Measurements from ENCODE around the gene PRTN3. TPM values are rescaled to one million over a fixed set of nuclear protein-coding genes. Genes with fewer than 3 reads are reported as not detected.
"Not testable (repeated sequence)": the region's sequence is repeated elsewhere in the genome, so short reads cannot be mapped to it uniquely, and the experiment has no call there.

The PRTN3 gene
- total RNA-seq, 2 donors from 2014 or later = not detected

GRCh38 chr19:829129-829758 lies 11.6 kb upstream of the PRTN3 start:
- no peak for ATAC-seq (replicated peaks in 1 of 2)
- H3K9me3 Mint-ChIP-seq = no peaks in the 10 kb centered on the region
- no peak overlapping the region for H3K27ac Mint-ChIP-seq
- H3K4me1 Mint-ChIP-seq (ENCODE audit: low read depth) = no peaks in the 10 kb centered on the region
- no peaks in the 10 kb centered on the region for H3K27me3 Mint-ChIP-seq (ENCODE audit: low read depth)
- DNase-seq = no peak
- no peak overlapping the region for H3K4me3 Mint-ChIP-seq
- H3K36me3 Mint-ChIP-seq (ENCODE audit: insufficient read depth in 2 of 2) = no peaks in the 10 kb centered on the region

DNA sequence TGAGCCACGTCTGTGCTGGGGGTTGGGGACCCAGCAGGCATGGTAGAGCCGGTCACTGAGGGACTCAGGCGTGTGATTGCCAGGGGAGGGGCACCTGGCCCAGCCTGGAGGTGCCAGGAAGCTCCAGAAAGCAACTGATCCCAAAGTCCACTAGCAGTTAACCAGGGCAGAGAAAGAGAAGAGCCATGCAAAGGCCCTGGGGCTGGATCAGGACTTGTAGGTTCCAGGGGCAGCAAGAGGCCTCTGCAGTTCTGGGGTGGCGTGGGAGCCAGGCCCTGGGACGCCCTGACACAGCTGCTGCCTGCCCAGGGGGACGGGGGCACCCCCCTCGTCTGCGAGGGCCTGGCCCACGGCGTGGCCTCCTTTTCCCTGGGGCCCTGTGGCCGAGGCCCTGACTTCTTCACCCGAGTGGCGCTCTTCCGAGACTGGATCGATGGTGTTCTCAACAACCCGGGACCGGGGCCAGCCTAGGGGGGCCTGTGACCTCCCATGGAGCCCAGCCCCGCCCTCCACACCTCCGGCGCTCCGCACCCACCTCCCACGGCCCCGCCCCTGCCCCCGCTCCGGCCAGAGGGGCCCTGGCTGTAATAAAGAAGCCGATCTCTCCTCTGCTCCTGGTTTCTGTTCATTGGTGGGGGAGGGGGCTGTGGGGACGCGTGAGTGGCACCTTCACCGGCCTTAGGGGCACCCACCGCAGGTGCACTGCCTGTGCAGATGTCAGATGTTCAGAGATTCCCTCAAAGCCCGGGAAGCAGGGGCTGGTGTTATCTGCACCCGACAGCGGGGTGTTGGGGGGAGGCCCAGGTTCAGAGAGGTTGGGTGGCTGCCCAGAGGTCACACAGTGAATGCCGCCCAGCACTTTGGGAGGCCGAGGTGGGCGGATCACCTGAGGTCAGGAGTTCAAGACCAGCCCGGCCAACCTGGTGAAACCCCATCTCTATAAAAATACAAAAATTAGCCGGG lies 9.1 kb upstream of the PRTN3 start:
- no peak overlapping the region for H3K27ac Mint-ChIP-seq
- no peak overlapping the region for H3K4me3 Mint-ChIP-seq
- no peaks in the 10 kb centered on the region for H3K36me3 Mint-ChIP-seq (ENCODE audit: insufficient read depth in 2 of 2)
- peaks cover 10% of the 10 kb centered on the region for H3K27me3 Mint-ChIP-seq (ENCODE audit: low read depth)
- no peak for ATAC-seq (replicated peaks in 1 of 2)
- no peak for DNase-seq
- H3K4me1 Mint-ChIP-seq (ENCODE audit: low read depth) = no peaks in the 10 kb centered on the region
- no peaks in the 10 kb centered on the region for H3K9me3 Mint-ChIP-seq

GRCh38 chr19:834216-834615 lies 6.6 kb upstream of the PRTN3 start:
- DNase-seq (no peak), ATAC-seq (replicated peaks in 1 of 2) (no peak)
- no peak overlapping the region for H3K4me3 Mint-ChIP-seq
- H3K27ac Mint-ChIP-seq = no peak overlapping the region
- H3K4me1 Mint-ChIP-seq (ENCODE audit: low read depth) = no peaks in the 10 kb centered on the region
- peaks cover 18% of the 10 kb centered on the region for H3K27me3 Mint-ChIP-seq (ENCODE audit: low read depth)
- H3K36me3 Mint-ChIP-seq (ENCODE audit: insufficient read depth in 2 of 2) = no peaks in the 10 kb centered on the region
- no peaks in the 10 kb centered on the region for H3K9me3 Mint-ChIP-seq

- no peaks in the 10 kb centered on the region for H3K4me1 Mint-ChIP-seq (ENCODE audit: low read depth)
- ATAC-seq (replicated peaks in 1 of 2) = no peak
- H3K27me3 Mint-ChIP-seq (ENCODE audit: low read depth) = peaks cover 18% of the 10 kb centered on the region
- no peak for DNase-seq
- no peaks in the 10 kb centered on the region for H3K36me3 Mint-ChIP-seq (ENCODE audit: insufficient read depth in 2 of 2)
- no peak overlapping the region for H3K27ac Mint-ChIP-seq
- no peak overlapping the region for H3K4me3 Mint-ChIP-seq
- H3K9me3 Mint-ChIP-seq = no peaks in the 10 kb centered on the region
These were observed 5.5 kb upstream of the PRTN3 start for GRCh38 chr19:835210-835810.

DNA sequence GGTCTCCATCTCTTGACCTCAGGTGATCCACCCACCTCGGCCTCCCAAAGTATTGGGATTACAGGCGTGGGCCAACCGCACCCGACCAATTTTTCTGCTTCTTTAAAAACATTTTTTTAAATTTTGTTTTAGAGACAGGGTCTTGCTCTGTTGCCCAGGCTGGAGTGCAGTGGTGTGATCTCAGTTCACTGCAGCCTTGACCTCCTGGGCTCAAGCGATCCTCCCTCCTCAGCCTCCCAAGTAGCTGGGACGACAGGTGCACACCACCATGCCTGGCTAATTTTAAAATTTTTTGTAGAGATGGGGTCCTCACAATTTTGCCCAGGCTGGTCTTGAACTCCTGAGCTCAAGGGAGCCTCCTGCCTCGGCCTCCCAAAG lies 2.0 kb downstream of the PRTN3 start:
- not testable (repeated sequence) for H3K9me3 Mint-ChIP-seq, DNase-seq

GRCh38 chr19:843180-843835 lies 2.5 kb downstream of the PRTN3 start:
- peak in 1 of 2 donors; percentile 18 for ATAC-seq (replicated peaks in 1 of 2)
- H3K36me3 Mint-ChIP-seq (ENCODE audit: insufficient read depth in 2 of 2) = peaks cover 0 to 4% of the 10 kb centered on the region in 2 donors

More for the DNA sequence above, 2.0 kb downstream of the PRTN3 start:
- H3K36me3 Mint-ChIP-seq (ENCODE audit: insufficient read depth in 2 of 2); ATAC-seq (replicated peaks in 1 of 2); H3K27ac Mint-ChIP-seq; H3K4me1 Mint-ChIP-seq (ENCODE audit: low read depth): not testable (repeated sequence)
- Mint-ChIP-seq H3K4me3 (peak overlapping the region in 1 of 2 donors; percentile 8), H3K27me3 (ENCODE audit: low read depth) (peaks cover 46% of the 10 kb centered on the region)

GRCh38 chr19:843836-844545 lies 3.2 kb downstream of the PRTN3 start:
- H3K9me3 Mint-ChIP-seq = no peaks in the 10 kb centered on the region
- ATAC-seq (replicated peaks in 1 of 2) (no peak), DNase-seq (no peak)
- H3K4me1 Mint-ChIP-seq (ENCODE audit: low read depth) = peaks cover 5% of the 10 kb centered on the region
- peaks cover 47% of the 10 kb centered on the region for H3K27me3 Mint-ChIP-seq (ENCODE audit: low read depth)
- no peak overlapping the region for H3K27ac Mint-ChIP-seq
- peaks cover 0 to 4% of the 10 kb centered on the region in 2 donors for H3K36me3 Mint-ChIP-seq (ENCODE audit: insufficient read depth in 2 of 2)
- H3K4me3 Mint-ChIP-seq = peak overlapping the region in 1 of 2 donors; percentile 63

More at GRCh38 chr19:843180-843835, 2.5 kb downstream of the PRTN3 start:
- peaks cover 5% of the 10 kb centered on the region for H3K4me1 Mint-ChIP-seq (ENCODE audit: low read depth)
- peak overlapping the region in 1 of 2 donors; percentile 8 for H3K4me3 Mint-ChIP-seq
- peaks cover 47% of the 10 kb centered on the region for H3K27me3 Mint-ChIP-seq (ENCODE audit: low read depth)
- DNase-seq = no peak
- H3K9me3 Mint-ChIP-seq = no peaks in the 10 kb centered on the region
- H3K27ac Mint-ChIP-seq = no peak overlapping the region

- no peak for DNase-seq
- H3K27me3 Mint-ChIP-seq (ENCODE audit: low read depth) = peaks cover 47% of the 10 kb centered on the region
- no peak overlapping the region for H3K27ac Mint-ChIP-seq
- H3K4me3 Mint-ChIP-seq = peak overlapping the region in 1 of 2 donors; percentile 63
- H3K36me3 Mint-ChIP-seq (ENCODE audit: insufficient read depth in 2 of 2) = peaks cover 0 to 4% of the 10 kb centered on the region in 2 donors
- H3K9me3 Mint-ChIP-seq = no peaks in the 10 kb centered on the region
- H3K4me1 Mint-ChIP-seq (ENCODE audit: low read depth) = peaks cover 5% of the 10 kb centered on the region
- ATAC-seq (replicated peaks in 1 of 2) = no peak
These were observed 3.8 kb downstream of the PRTN3 start for GRCh38 chr19:844546-844971.

DNA sequence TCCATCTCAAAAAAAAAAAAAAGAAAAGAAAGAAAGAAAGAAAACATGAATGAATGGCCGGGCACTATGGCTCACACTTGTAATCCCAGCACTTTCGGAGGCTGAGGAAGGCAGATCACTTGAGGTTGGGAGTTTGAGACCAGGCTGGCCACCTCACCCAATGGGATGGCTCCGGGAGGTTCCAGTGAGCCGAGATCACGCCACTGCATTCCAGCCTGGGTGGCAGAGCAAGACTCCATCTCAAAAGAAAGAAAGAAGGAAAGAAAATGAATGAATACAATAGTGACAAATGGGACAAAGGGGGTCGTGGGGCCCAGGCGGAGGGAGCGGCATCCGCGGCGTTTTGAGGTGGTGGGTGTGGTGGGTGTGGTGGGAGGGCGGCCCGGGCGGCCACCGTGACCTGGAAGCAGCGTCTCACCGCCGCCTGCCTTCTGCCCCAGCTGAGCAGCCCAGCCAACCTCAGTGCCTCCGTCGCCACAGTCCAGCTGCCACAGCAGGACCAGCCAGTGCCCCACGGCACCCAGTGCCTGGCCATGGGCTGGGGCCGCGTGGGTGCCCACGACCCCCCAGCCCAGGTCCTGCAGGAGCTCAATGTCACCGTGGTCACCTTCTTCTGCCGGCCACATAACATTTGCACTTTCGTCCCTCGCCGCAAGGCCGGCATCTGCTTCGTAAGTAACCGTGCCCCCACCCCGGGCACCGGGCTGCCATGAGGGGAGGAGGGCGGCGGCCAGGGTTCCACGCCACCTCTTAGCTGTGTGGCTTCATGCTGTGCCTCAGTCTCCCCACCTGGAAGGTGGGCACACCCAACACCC lies 5.1 kb downstream of the PRTN3 start:
- Mint-ChIP-seq H3K4me1 (ENCODE audit: low read depth) (peaks cover 5% of the 10 kb centered on the region), H3K27me3 (ENCODE audit: low read depth) (peaks cover 47% of the 10 kb centered on the region), H3K36me3 (ENCODE audit: insufficient read depth in 2 of 2) (peaks cover 0 to 4% of the 10 kb centered on the region in 2 donors), H3K4me3 (no peak overlapping the region), H3K9me3 (no peaks in the 10 kb centered on the region), H3K27ac (no peak overlapping the region)
- DNase-seq = no peak
- no peak for ATAC-seq (replicated peaks in 1 of 2)

- Mint-ChIP-seq H3K4me3 (no peak overlapping the region), H3K4me1 (ENCODE audit: low read depth) (peaks cover 5% of the 10 kb centered on the region), H3K27ac (no peak overlapping the region), H3K9me3 (no peaks in the 10 kb centered on the region), H3K36me3 (ENCODE audit: insufficient read depth in 2 of 2) (peaks cover 0 to 2% of the 10 kb centered on the region in 2 donors), H3K27me3 (ENCODE audit: low read depth) (peaks cover 31% of the 10 kb centered on the region)
- no peak for DNase-seq
- no peak for ATAC-seq (replicated peaks in 1 of 2)
These were observed 7.7 kb downstream of the PRTN3 start for GRCh38 chr19:848386-848921.

- H3K9me3 Mint-ChIP-seq; DNase-seq; H3K27ac Mint-ChIP-seq; H3K4me1 Mint-ChIP-seq (ENCODE audit: low read depth); ATAC-seq (replicated peaks in 1 of 2); H3K36me3 Mint-ChIP-seq (ENCODE audit: insufficient read depth in 2 of 2); H3K4me3 Mint-ChIP-seq: not testable (repeated sequence)
- H3K27me3 Mint-ChIP-seq (ENCODE audit: low read depth) = peaks cover 31% of the 10 kb centered on the region
These were observed 8.4 kb downstream of the PRTN3 start for GRCh38 chr19:849195-849594.
